Fibroblast of the aortic adventitia (primary cell): ENCODE data around the gene ACY1. TPM values are rescaled to one million over a fixed set of nuclear protein-coding genes. Genes with fewer than 3 reads are reported as not detected.

Experiments
- DNase-seq: peaks from one replicate; pipeline ENCODE4 v3.0.0-alpha.2; 2010; ENCODE audit warnings: low read depth
- H3K4me3 ChIP-seq: 2 replicates; pipeline ENCODE4 v1.5.1; 2011; ENCODE audit warnings: low read depth, mild to moderate bottlenecking, control low read depth, low read length, moderate library complexity
- total RNA-seq: library from RNA; depleted of rRNA; stranded (reverse); fragments of >200 nt; gene quantifications from 2 replicates; pipeline ENCODE4 v1.2.3, GENCODE V29; 2012; ENCODE audit warnings: low replicate concordance
- TF ChIP-seq, protein P1 (sequence below): IDR thresholded peaks from 2 replicates; pipeline ENCODE4 v1.5.1; 2011; ENCODE audit warnings: mild to moderate bottlenecking, low read length, control low read depth, inconsistent platforms; ENCODE audit not compliant: insufficient read depth

The ACY1 gene
- total RNA-seq, 1 donor = 26.7 TPM

DNA sequence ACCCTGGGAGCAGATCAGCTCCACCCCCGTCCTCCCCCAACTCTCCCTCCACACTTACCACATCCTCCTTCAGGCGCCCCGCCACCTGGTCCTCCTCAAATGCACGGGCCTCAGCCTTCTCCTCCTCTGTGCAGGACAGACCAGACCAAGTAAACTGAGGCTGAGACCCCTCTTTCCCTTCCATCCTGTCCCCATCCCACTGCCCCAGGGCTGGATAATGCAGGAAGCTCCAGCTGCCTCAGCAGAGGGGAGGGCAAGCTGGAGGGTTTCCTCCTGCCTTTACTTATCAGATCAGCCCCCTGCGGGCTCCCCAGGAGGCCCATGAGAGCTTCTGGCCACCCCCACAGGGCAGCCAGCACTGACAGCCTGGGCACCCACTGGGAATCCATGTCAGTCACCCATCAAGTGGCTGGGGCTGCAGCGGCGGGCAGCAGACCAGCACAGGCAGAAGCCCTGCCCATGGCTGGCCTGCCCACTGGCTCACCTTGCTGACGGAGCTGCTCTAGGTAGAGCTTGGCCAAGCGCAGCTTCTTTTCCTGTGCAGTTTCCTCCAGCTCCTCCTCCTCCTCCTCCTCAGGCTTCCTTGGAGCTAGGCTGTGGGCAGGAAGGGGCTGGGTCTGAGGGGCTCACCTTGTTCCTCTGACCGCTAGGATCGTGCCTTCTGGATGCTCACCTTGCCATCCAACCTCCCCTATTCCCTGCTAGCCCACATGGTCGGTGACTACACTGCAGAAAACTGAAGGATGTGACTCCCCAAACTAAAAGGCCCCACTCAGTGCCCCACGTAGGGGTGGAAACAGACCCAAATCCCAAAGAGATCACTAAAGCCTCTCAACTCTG lies 45.5 kb upstream of the ACY1 start:
- no peak overlapping the region for H3K4me3 ChIP-seq
- DNase-seq = no peak
- TF ChIP-seq, protein P1, sequence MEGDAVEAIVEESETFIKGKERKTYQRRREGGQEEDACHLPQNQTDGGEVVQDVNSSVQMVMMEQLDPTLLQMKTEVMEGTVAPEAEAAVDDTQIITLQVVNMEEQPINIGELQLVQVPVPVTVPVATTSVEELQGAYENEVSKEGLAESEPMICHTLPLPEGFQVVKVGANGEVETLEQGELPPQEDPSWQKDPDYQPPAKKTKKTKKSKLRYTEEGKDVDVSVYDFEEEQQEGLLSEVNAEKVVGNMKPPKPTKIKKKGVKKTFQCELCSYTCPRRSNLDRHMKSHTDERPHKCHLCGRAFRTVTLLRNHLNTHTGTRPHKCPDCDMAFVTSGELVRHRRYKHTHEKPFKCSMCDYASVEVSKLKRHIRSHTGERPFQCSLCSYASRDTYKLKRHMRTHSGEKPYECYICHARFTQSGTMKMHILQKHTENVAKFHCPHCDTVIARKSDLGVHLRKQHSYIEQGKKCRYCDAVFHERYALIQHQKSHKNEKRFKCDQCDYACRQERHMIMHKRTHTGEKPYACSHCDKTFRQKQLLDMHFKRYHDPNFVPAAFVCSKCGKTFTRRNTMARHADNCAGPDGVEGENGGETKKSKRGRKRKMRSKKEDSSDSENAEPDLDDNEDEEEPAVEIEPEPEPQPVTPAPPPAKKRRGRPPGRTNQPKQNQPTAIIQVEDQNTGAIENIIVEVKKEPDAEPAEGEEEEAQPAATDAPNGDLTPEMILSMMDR = no peak

DNA sequence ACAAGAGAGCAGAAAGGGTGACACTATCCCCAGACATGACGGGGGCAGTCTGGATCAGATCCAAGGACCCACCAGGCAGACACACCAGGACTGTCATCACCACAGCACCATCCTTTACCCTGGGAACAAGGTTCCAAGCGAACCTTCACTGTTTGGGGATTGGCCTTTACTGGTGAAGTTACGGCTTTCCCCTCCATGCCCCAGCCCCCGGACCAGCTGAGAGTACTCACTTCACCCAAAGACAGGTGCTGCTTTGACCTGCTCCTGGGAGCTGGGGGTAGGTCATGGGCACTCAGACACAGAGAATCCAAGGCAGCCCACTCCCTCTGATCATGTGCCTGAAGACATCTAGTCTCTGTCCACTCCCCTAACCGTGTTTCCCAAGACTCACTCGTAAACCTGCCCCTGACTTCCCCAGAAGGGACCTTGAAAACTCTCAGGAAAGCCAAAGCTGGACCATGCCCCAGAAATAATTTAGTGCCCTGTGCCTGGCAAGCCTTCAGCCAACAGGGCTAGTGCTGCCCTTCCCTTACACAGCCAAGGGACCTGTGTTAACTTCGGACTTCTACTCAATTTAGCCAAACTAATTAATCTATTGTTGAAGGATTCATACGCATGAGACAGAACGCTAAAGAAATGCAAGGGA lies 44.4 kb upstream of the ACY1 start:
- TF ChIP-seq, protein P1 = no peak
- no peak for DNase-seq
- H3K4me3 ChIP-seq = no peak overlapping the region

GRCh38 chr3:51940648-51941462 lies 42.5 kb upstream of the ACY1 start:
- peak; percentile 61 for DNase-seq
- TF ChIP-seq, protein P1 = no peak
- H3K4me3 ChIP-seq = peak overlapping the region; percentile 89

DNA sequence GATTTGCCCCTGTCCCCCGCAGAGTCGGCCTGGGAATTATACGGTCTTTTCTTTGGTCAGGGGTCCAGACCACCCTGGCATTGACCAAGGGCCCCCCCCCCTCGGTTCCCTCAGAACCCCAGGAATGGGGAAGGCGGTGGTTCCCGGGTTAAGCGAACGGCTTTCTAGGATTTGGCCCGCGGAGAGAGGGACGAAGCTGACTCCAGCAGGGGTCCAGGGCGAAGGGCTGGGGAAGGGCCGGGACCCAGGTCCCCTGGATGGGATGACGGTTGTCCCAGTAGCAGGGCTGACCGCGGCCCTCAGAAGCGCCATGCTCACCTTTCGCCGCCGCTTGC lies 41.9 kb upstream of the ACY1 start:
- TF ChIP-seq, protein P1 = no peak
- peak overlapping the region; percentile 89 for H3K4me3 ChIP-seq
- DNase-seq = no peak

GRCh38 chr3:51941798-51942602 lies 41.3 kb upstream of the ACY1 start, which contains the start of the genes PARP3 and RRP9:
Gene PARP3 (plus strand): TSS chr3:51942363. CDS start chr3:51943356, 993 bp downstream.
Gene RRP9 (minus strand): TSS chr3:51941904. CDS start chr3:51941867, 37 bp downstream.
- TF ChIP-seq, protein P1 = peak; percentile 98
- DNase-seq = peak; percentile 100
- H3K4me3 ChIP-seq = peak within 1 kb of the TSS; percentile 89
